GM19238 (cell line): ENCODE results near the gene SAMD14.
"Not testable (repeated sequence)": the region's sequence is repeated elsewhere in the genome, so short reads cannot be mapped to it uniquely, and the experiment has no call there.

Experiments used
- DNase-seq: peaks from one replicate; pipeline ENCODE4 v3.0.0; 2011; ENCODE audit warnings: low spot score; ENCODE audit not compliant: insufficient read length

Gene SAMD14

DNA sequence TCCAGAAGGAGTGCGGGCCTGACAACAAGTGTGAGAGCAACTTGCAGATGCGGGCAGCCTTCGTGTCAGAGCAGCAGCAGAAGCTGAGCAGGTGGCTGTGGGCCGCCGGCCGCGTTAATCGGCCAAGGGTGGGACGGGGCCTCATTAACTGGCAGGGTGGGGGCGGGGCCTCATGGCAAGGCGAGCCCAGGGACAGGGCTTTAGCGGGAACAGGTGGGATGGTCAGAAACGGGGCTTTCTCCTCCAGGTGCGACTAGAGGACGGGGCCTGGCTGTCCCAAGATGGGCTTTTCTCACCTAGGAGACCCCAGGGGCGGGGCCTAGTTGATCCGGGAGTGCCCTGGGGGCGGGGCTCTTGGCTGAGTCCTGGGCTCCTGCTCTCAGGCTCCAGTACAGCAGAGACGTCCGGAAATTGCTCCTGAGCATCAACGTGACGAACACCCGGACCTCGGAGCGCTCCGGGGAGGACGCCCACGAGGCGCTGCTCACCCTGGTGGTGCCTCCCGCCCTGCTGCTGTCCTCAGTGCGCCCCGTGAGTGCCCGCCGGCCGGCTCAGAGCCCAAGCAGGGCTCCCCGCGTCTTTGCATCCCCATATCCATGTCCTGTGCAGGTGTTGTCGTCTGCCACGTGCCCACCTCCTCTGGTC is 53.2 kb downstream of the SAMD14 start:
- DNase-seq, result no peak

DNA sequence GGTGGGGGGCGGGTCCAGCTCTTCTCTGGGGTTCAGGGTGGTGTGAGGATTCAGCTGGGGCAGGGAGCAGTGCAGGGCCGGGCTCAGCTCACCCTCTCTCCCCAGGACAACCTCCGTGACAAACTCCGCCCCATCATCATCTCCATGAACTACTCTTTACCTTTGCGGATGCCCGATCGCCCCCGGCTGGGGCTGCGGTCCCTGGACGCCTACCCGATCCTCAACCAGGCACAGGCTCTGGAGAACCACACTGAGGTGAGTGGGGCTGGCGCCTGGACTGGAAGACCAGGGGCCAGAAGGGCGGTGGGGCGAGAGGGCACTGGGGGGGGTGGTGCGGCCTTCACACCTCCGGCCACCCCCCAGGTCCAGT is 53.8 kb downstream of the SAMD14 start:
- DNase-seq, result no peak

DNA sequence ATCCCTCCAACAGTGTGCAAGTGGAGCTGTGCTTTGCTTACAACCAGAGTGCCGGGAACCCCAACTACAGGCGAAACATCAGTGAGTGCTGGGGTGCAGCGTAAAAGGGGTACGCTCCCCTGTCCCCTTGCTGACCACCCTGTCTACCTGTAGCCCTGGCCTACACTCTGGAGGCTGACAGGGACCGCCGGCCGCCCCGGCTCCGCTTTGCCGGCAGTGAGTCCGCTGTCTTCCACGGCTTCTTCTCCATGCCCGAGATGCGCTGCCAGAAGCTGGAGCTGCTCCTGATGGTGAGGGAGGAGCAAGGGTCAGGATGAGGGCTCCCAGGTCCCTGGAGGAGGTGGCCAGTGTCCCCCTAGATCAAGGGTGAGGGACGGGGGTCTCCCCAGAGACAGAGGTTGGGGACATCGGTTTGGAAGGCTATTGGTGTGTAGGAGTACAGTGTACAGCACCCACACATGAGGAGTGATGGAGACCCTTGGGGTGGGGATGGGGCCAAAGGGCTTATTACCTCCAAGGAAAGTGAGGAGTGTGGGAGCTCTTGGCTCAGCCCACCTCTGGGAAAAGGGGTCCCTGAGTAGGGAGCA is 54.4 kb downstream of the SAMD14 start:
- DNase-seq, result no peak

DNA sequence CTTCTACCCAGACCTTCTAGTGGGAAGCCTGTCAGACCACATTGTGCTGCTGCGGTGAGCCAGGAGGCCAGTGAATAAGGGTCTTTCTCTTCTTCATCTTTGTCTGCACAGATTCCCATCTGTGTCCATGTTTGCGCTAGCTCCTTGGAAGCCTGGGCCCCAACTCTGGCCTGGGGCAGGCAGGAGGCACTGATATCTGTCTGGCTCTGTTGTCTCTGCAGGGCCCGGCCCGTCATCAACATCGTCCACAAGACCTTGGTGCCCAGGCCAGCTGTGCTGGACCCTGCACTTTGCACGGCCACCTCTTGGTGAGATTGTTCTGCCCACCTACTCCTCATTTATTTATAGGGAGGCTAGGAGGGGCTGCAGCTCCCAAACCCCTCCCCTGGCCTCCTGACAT is 55.7 kb downstream of the SAMD14 start:
- DNase-seq, result no peak

DNA sequence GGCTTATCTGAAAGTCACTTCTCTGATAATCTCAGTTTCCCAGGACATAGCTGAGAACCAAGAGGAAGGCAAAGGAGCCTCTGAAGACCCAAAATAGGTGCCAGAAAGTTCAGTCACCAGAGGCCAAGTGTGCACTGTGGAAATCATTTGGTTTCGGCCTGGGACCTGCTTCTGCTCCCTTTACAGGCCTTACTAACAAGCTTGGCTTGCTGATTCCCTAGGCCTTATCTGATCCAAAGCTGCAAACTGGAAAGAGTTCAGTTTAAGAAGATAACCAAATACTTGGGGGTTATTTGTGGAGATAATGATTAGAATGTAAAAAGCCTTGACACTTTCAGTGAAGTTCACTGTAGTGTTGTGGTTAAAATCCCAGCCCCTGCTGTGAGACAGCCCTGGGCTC is 57.0 kb downstream of the SAMD14 start:
- no peak for DNase-seq

DNA sequence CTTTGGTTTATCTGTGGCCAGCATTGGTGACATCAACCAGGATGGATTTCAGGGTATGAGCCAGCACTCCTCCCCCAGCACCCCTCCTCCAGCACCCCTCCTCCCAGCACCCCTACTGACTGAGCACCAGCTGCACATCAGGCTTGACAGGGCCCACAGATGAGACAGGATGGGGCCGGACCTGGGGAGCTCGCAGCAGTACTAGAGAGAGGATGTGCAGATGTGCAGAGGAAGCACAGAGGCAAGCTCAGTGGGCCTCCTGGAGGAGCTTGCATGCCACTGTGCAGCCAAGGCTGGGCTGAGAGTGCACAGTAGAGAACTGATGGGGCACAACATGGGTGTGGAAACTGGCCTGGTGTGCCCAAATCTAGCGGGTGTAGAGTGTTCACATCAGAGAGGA is 57.8 kb downstream of the SAMD14 start:
- no peak for DNase-seq

DNA sequence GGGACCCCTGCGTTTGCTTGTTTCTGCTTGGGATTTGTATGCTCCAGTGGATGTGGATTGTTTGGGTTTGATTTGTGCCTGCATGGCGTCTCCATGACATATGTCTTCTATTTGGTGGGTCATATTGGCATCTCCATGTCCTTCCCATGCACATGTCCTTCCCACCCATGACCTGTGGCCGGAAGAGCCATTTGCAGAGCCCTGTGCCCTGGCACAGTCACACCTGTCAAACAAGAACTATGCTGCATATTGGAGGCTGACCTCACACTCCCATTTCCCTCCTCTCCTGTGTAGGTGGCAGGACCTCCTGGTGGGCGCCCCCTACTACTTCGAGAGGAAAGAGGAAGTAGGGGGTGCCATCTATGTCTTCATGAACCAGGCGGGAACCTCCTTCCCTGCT is 58.3 kb downstream of the SAMD14 start:
- no peak for DNase-seq

DNA sequence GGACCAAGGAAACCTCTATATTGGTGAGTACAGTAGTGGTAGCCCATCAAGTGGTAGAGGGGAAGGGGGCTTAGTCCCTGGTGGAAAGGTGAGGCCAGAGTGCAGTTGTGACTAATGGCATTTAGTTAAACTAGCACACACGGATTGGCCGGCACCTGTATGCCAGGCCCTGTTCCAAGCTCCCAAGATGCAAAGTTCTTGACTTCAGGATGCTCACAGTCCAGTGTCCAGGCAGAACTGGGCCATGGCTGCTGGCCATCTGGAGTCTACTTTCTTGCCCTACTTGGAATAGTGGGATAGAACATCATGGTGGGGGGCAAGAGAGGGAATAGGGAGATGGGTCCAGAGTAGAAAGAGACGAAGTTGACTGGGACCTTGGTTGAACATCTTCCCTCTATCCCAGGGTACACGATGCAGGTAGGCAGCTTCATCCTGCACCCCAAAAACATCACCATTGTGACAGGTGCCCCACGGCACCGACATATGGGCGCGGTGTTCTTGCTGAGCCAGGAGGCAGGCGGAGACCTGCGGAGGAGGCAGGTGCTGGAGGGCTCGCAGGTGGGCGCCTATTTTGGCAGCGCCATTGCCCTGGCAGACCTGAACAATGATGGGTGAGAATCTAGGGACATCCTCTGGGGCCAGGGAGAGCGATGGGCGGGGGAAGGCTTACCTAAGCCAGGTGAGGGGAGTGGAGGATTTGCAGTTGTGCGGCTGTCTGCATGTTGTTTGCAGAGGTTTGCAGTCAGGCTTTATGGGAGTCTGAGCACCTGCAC is 58.9 kb downstream of the SAMD14 start:
- no peak for DNase-seq

DNA sequence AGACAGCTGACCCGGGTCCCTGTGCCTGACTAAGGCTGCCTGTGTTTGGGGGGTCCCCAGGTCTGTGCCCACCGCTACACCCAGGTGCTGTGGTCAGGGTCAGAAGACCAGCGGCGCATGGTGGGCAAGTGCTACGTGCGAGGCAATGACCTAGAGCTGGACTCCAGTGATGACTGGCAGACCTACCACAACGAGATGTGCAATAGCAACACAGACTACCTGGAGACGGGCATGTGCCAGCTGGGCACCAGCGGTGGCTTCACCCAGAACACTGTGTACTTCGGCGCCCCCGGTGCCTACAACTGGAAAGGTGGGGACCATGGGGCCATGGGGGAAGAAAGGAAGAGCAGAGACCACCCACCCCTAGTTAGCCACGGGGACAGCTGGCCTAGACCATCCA is 62.0 kb downstream of the SAMD14 start:
- no peak for DNase-seq

DNA sequence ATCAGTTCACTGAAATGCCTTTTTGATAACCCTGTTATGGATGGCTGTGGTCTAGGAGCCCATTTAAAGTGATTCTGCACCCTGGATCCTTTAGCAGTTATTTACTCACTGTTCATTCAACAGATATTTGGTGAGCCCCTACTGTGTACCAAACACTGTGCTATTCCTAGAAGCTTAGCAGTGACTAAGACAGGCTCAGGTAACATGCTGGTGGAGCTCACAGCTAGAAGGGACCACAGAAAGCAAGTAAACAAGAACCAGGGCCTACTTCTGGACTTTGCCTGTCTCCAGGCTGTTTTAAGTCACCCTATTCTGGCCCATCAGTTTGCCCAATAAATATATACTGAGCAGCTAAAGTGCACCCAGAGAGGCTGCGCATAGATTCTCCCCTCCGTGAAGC is 63.0 kb downstream of the SAMD14 start:
- DNase-seq, result no peak

DNA sequence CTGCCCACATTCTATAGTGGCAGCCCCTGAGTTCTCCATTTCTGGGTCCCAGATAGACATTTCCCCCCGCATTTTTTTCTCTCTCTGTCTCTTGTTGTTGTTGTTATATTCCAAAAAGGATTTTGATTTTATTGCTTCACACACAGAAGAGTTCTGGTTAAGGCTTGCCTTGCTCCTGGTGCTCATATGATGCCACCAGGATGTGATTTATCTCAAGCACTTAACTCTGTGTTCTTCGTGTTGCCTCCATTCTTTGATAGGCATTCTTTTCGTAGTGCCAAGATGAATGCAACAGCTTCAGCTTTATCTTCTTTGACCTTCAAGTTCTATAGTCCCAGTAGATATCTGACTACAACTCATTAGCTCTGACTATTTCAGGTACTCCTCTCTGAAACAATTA is 64.9 kb downstream of the SAMD14 start:
- no peak for DNase-seq

DNA sequence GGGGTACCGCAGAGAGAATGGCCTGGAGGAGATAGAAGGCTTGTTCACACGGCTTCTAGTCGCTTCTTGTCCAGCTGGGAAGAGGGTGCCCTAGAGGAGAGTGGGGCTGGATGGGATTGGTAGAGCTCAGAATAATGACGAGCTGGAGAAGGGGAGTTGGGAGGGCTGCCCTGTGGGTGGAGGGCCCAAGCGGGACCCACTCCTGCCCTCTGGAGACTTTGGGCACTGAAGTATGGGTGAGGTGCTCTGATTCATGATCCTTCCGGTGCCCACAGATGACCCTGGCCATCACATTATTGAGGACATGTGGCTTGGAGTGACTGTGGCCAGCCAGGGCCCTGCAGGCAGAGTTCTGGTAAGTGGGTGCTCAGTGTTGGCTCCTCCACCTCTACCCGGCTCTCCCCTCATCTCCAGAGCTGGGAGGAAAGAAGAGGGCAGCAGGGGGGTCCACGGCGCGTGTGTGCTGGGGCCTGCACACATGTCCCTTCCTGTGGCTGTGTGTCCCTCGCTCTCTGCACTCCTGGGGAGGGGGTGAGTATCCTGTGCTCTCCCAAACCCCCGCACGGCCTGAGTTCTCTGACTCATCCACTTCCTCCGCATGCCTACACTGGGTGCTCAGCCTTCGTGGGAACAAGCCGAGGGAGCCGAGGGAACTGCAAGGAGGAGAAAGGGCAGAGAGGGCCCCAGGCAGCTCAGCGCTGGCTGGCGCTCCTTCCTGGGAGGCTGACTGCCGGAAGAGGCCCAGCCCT is 65.5 kb downstream of the SAMD14 start:
- no peak for DNase-seq

DNA sequence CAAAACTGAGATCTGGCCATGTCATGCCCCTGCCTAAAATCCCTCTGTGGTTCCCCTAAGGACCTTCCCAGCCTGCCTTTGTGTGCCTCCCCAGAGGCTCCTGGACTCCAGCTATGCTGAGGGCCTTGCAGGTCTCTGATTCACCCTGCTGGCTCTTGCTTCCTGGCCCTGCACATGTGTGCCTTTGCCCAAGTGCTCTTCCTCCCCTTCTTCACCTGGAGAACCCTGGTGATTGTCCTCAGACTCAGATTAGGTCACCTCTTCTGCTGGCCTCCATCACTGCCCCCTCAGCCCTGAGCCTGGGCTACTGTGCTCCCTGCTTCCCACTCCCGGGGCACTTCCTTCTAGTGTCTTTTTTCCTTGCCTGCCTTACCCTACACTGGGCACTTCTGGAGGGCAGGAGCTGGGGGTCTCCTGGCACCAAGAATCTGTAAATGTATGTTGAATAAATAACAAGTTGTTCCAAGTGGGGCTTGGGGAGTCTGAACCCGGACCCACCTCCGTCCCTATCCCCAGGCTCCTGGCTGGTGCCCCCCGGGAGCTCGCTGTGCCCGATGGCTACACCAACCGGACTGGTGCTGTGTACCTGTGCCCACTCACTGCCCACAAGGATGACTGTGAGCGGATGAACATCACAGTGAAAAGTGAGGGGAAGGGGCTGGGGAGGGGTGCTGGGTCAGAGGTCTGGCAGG is 66.3 kb downstream of the SAMD14 start:
- no peak for DNase-seq

DNA sequence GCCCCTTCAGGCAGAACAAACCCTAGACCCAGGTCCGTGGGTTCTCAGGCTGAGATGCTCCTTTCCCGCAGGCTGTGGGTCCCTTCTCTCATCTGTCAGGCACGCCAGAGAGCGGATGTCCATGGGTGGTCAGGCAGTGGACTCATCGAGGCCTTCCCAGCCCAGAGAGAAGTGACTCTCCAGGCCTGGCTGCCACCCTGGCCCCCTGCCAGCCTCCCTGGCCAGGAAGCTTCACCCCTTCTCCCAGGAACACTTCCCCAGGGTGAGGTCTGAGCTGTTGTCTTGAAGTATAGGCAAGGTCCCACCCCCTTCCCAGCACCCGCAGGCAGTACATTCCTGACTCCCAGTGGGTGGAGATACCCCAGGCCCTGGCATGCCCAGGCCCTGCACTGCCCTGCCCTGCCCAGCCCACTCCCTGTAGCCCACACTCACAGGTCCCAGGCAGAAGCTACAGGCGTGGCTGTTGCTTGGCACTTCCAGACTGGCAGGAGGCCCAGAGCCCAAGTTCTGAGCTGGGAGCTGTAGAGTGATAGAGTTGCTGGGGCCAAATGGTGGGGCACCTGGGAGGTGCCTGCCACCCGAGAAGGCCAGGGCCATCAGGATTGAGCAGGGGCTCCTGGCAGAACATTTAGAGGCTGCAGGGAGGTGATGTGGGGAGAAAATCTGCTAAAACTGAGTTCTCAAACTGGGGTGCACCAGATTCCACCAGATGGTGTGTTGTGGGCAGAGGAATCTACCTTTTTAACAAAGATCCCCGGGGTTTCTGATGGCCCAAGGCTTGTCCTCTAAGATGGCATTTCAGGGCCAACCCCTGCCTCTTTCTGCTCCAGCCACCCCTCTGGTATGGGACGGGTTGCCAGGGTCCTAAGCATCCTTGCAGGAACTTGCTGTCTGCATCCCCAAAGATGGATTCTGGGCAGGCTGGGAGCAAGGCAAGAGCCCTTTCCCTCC is 67.4 kb downstream of the SAMD14 start:
- DNase-seq, result no peak

DNA sequence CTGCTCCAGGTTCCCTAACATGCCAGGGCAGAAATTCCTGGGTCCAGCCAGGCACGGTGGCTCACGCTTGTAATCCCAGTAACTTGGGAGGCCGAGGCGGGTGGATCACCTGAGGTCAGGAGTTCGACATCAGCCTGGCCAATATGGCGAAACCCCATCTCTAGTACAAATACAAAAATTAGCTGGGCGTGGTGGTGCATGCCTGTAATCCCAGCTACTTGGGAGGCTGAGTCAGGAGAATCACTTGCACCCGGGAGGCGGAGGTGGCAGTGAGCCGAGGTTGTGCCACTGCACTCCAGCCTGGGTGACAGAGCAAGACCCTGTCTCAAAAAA is 68.3 kb downstream of the SAMD14 start:
- not testable (repeated sequence) for DNase-seq

DNA sequence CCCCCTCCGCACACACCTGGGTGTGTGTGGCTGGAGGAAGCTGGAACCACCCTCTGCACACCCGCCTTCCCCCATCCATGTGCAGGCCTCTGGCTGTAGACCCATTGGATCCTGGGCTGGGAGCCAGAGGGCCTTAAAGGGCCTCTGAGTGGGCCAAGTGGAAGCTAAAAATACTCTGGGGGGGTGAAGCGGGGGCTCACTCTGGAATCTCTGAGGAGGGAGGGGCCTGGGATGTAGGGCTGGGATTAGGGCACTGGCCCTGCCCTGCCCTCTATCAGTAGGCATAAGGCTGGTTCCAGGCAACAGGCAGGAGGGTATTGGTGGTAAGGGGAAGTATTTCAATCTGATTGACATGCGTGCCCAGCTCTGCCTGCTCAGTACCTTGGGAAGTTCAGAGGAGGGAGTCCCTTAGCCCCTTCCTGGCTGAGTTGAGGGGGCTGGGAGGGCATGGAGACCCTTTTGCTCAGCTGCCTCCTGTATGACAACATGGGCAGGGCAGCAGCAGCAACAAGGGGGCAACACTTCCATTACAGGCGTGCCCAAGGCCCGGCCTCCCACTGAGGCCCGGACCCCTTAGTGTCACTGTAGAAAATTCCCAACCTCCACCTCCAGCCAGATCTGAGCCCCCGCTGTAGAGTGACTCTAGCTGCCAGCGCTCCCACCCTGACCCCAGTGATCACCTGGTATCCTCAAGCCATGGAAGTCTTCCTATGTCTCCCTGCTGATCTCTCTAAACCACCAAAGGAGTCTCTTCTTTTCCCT is 68.8 kb downstream of the SAMD14 start:
- DNase-seq, result no peak
